Superior temporal gyrus (tissue), 1 donor: ENCODE results near the gene PLPPR5.
A peak's percentile ranks its signal among the peaks of the same experiment; 100 is the strongest.

Experiments used
- DNase-seq: peaks from one replicate; pipeline ENCODE4 v3.0.0-alpha.2; 2016; ENCODE audit errors: extremely low spot score

PLPPR5 gene

DNA sequence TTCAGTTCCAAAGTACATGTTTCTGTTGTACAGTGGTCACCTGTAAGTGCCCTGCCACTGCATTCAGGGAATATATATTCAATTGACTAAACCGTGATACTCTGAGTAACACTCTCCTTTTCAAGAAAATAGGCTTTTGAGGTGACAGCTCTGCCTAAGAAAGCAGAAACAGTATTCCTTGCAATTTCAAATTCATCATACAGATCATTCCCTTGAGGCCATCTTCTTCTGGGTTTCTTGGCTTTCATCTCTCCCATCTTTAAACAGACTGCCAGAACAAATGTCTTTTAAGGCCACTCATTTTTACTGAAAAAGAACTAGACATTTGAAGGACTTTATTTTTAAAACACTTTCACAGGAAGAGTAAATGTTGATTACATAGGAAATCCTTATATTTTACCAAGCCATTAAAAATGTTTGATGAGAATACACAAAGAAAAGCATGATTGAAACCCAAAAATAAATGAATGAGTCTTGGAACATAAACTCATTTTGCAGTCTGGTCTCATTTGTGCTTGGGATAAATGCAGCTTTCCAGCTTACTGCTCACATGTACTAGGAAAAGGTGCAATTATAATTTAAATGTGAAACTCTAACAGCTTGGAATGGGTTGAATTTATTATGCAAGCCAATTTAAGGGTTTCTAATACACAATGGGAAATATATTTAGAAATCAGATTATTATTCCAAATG is 34.7 kb downstream of the PLPPR5 start:
- peak; percentile 35 for DNase-seq

DNA sequence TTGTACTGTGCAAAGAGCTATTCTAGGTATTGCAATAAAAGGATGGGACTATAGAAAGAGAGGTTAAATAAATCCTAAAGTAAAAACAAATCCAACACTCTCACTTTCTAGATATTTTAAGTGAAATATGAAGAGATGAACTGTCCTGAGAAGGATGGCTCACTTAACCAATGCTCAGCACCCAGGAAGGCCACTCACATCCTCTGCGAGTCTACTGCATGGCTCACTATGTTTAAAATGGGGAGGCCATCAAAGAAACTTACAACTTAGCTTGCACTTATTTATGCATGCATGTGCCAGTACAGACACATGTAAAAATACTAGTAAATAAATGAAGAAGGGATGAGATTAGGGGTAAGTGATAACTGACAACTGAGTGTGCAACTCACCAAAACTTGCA is 37.5 kb downstream of the PLPPR5 start:
- DNase-seq, result no peak

DNA sequence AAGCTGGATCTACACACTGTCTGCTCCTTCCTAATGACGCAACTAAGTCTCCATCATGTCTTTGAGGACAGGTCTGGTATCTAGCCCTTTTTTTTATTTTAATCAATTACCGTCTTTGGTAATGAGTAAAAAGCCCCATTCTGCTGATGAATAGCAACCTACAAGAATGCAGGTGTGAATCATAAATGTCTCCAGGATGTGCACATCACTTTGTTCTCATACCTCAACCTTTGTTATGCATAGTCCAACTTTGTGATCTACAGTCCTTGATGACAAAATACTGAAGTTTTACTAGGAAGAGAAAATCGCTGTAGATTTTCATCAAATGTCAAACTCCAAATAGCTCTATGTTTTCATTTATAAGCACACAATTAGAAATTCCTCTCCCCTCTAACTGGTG is 39.3 kb downstream of the PLPPR5 start:
- no peak for DNase-seq

DNA sequence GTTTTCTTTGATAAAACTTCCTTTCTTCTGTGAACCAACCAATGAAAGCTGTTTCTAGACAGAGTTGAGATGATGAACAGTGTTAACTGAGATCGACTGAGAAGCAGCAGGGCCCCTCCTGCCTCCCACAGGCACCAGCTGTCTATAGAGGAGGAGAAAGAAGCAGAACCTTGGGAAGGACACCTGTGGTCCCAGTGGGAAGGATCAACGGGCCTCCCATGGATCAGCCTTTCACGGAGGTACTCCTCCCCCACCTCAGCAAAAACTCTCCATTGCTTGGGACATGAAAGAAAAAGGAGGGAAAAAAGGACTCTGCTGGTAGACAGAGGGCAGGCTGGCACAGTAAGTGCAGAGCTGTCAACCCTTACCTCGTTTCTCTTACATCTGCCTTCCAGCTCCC is 40.5 kb downstream of the PLPPR5 start:
- no peak for DNase-seq

DNA sequence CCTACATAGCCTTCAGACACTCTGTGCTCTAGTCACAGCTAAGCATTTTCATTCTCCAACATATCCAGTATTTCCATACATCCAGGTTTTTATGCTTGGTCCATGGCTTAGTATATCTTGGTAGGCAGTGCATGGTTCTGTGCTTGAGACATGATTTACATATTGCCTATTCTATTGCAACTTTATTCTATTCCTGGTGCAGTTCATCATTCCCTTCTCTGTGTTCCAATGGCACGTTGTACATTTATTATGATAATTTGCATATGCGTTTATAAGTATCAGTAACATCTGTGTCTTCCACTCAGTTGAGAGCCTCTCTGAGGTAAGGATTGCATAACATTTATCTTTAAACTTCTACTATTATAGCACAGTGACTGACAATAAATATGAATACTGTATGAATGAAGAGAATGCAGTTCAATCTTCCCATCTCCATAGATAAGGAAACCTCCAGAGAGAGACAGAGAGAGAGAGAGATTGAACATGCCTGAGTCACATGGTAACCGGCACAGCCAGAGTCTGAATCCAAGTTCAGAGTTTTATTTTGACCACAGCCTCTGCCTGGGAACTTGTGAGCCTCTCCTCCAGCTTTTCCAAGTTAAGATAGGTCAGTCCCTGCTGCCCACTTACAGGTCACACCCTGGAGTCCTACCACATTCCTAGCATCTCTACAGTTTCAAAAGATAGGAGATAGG is 41.5 kb downstream of the PLPPR5 start:
- no peak for DNase-seq

DNA sequence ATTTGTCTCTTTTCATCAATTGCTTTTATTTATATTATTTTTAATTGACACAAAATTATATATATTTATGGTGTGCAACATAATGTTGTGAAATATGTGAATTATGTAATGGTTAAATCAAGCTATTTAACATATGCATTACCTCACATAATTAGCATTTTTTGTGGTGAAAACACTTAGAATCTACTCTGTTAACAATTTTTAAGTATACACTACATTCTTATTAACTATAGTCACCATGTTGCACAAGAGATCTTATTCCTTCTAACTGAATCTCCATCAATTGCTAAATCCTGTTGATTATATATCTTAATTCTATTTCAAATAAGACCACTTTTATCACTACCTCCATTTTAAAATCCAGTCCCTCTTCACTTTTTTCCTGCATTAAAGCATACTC is 42.5 kb downstream of the PLPPR5 start:
- DNase-seq, result no peak

DNA sequence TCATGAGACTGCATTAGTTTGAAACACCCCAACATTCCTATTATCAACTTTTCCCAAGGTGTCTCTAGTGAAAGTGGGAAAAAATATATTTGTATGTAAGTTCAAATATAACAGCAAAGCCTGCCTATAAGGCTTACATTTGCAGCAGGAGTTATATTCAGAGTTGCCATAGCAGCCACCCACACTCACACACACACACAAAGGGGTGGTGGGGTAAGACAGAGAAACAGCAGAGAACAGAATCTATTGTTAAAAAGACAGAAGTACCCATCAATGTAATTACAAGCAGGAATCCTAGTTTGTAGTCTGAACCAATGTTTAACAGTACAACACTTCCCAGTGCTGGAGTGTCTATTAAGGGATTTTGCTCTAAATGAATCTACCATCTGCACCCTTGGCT is 55.0 kb downstream of the PLPPR5 start:
- DNase-seq, result no peak

DNA sequence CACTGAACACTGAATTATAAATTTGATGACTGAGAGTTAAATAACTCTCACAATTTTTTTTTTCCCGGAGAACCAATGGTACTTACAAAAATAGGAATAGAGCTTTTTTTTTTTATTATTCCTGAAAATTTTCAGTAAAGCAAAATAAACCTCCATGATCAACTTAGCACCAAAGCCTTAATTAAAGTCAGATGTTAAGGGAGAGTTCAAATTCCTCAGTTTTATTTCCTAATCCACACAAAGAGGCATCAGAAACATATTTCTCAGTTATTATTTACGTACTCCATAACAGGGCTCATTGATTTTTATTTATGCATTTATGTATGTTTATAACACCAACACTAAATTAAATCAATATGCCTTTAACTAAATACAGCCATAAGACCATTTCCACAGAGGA is 55.5 kb downstream of the PLPPR5 start:
- DNase-seq, result no peak

DNA sequence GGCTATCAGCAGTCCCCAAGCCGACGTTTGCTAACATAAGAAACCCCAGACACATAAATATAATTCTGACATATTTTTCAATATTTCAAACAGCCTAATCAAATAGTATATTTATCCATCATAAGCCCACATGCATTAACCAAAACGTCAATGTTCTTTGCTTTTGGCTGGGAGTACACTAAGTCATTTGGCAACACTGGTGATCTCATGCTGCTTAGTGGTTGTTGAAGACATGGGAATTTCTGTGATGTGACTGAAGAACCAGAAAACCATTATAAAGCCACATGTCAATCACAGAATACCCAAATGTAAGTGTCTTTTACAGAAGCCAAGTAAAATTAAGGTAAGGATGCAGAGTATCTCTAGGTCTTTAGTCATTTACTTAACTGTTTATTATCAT is 57.6 kb downstream of the PLPPR5 start:
- DNase-seq, result no peak

DNA sequence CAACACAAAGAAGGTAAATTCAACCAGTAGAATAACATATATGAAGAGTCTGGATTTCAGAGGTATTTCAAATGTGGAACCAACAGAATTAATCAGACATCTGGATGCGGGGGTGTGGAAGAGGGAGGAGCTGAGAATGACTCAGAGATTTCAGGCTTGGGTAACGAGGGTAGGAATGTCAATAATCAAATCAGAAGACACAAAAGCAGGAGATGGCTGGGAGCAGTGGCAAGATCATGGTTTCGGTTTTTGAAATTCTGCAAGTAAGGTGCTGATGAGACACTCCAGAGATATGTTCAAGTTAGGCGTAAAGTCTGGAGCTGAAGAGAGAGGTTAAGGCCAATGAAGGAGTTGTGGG is 64.0 kb downstream of the PLPPR5 start:
- DNase-seq, result no peak

DNA sequence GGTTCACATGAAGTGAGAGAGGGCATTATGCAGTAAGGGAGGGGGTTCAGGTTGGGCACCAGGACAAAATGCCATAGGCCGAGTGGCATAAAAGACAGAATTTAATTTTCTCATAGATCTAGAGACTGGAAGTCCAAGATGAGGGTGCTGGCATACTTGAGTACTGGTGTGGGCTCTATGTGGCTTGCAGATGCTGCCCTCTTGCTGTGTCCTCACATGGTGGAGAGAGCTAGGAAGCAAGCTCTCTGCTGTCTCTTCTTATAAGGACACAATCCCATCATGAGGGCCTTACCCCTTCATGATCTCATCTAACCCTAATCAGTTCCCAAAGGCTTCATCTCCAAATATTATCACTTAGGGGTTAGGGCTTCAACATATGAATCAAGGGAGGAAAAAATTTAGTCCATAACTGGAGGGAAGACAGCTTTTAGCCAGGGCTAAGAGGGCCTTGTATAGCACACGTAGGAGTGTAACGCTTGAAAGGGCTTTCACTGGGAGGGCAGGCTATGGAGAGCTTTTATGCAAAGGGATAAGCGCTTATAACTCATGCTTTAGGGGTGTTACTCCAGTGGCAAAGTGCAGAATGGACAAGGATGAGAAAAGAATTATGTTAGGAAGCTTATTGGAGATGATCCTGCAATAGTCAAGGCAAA is 64.5 kb downstream of the PLPPR5 start:
- no peak for DNase-seq

DNA sequence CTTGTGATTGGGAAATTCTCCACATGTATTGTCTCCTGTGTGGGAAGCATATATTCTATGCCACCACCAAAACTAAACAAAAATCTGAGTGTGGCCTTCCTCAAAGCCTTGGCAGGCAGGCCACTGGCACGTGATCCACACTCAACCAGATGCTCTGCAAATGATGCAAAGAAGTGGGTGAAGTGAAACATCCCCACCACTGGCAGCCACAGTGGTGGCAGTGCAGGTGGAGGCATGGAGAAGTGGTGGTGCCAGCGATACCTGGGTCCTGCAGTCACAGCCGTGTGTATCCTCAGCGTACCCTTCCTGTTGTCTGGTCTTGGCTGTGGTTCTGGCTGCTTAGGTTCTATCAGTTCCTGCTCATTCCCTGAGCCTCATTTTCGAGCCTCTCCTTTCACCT is 65.2 kb downstream of the PLPPR5 start:
- no peak for DNase-seq

DNA sequence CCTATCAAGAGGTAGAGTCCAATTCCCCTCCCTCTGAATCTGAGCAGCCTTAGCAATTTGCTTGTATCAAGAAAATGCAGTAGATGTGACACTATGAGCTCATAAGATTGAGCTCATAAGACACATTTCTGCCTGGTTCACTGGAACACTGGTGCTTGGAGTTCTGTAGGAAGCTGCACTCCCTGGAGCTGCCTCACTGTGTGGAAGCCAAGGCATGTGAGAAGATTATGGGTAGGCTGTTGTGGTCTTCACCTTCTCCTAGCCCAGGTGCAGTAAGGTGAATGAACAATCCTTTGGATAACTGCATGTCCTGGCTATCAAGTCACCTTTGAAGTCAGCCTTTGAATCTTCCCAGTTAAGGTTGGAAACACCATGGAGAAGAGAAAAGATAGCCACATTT is 67.3 kb downstream of the PLPPR5 start:
- DNase-seq, result no peak

DNA sequence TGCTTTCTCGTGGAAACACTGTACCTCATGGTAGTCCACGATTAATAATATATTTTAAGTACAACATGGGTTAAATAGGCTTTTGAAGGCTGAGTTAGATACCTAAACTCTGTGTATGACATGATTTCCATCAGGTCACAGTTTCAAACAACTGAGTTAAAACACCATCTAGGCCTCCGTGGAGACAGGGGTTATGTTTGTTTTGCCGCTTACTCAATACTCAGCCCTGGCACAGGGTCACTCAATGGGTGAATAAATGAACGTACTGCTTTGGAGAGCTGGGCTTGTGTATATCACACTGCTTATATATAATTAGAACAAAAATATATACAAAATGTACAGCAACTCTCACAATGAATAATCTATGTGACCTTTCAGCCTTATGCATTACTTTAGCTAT is 72.5 kb downstream of the PLPPR5 start:
- no peak for DNase-seq

DNA sequence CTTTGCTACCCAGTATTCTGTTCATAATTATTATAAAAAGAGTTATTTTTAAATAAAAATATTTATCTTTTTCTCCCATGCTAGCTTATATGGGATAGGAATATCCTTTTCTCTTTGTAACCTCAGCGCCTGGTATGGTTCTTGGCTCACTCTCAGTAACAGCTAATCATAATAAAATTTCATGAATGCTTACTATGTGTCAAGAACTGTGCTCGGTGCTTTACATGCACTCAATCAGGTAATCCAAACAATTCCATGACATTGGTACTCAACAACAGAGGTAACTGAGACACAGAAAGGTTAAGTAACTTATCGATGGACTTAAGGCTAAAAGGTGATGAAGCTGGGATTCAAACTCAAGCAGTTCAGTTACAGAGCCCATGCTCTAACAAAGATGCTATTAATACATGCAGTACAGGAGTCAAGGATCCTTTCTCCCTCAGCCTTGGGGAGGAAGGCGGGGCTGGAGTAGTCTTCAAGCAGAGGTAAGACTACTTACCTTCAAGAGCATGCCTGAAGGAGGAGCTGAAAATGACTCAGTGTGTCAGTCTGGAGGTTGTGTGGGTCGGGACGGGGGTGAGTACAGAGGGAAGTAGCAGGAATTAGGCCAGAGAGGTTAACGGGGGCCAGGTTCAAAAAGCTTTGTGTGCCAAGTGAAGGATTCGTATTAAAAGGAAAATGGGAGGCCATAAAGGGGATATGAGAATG is 73.4 kb downstream of the PLPPR5 start:
- DNase-seq, result no peak

DNA sequence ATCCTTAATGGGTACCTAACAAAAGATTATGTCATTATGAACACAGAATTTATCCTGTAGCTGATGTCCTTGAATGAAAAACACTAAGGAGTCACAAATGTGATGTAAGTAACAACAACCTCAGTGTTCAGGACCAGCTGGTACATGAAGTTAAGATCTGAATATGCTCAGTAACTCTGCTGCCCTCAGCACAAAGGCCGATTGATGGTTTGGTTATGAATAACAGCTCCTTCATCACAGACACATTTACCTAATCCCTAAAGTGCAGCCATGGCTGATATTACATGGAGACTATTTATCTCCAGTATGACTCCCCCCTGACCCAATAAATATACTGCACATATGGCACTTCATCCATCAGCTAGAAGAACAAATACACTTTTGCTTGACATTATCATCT is 75.2 kb downstream of the PLPPR5 start:
- DNase-seq, result no peak

DNA sequence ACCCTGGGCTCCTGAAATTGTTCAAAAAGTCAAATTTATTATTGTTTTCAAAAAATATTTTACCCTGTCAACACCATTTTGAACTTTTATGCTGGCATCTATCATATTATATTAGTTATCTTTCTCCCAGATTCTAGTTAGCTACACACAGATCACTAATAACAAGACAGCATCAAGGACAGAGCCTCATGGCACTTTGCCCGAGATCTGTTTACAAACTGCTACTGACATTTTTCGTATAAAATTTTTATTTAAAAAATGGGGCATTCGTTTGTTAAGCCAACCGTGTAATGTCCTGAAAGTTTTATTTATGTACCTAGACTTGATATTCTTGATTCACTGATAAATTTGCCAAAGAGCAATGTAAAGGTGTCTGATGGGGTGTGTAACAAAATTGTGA is 78.1 kb downstream of the PLPPR5 start:
- DNase-seq, result no peak

DNA sequence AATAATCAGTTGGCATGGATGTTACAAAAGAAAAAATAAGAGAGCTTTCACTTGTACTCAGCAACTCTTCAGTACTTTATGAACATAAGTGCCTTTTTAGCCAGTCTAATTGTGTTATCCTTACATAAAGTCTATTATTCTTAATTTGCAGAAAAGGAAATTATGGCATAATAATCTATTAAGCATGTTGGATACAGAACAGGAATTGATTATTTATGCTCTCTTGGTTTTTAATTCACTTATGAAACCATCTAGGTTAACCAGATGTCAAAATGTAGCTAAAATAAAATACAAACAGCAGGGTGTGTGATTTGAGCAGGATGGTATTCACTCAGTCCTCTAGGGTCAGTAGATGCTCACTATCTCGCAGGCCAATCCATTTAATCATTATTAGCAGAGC is 79.7 kb downstream of the PLPPR5 start:
- no peak for DNase-seq

DNA sequence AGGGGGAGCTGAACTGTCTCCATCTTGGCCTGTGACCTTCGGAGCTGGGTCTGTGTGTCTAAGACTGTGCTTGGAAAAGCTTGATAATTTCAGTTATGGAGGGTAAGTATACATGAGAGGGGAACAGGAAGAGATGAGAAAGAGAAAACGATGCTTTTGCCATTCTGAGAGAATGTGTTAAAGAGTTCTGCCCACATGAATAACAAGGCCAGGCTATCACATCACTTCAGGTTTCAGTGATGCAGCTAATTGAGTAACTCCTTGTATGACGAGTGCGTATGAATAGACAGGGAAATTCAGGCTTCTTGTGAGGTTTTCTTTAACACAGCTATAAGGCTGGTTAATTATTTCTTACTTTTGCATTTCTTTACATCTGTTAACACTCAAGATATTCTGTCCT is 81.0 kb downstream of the PLPPR5 start:
- no peak for DNase-seq

DNA sequence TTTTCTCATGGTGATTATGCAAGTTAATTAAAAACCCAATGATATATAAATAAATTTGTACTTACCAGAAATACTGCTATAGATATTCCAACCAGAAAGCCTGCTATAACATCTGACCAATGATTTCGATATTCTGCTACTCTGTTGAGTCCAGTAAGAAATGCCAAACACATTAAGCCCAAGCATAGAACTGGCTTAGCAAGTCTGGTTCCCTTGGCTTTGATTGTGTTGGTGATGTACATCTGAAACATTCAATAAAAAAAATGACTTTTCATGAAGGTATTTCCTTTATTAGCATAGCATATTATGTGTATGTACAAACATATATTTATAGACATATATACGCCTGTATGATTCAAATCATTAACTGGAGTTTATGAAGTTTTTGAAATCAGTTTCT is 82.8 kb downstream of the PLPPR5 start:
- no peak for DNase-seq

DNA sequence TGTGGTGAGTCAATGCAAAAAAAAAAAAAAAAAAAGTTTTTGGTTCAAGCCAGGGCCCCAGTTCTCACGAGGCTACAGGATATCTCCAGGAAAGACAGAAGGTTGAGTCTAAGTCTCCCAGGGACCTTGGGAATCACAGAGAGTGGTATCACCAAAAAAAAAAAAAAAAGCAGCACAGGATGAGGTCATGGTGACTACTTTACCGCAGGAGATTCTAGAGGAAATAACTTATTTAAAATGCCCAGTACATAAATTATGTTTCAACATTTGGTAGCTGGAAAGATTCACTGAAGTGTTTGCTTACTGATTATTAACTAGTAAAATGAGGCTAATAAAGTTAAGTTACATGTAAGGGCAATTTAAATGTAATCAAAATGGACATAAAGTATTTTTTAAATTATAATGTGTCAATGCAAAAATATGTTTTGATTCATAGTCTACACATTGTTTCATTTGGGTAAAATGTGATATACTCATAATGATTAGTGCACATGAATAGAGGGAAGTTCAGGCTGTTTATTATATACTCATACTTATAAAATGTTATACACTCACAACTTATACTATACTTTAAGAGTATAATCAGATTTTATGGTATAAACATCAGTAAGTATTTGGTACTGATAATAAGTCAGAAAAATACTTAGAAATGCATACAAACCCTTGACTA is 84.1 kb downstream of the PLPPR5 start:
- no peak for DNase-seq

DNA sequence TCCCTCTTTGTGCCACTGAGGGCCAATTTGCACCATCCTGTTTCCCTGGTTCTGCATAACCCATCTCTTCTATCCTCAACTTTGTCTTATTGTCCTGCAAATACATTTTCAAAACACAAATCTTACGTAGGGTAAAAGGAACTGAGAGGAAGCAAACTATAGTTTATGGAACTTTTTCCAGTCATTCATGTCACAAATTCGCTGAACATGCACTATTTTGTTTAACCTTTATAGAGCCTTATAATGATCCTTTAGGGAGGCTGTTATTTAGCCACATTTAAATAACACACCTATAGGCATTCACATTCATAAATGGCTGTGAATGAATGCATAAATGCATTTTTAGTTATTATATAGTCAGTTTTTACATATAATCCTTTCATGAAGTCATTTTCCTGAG is 85.0 kb downstream of the PLPPR5 start:
- DNase-seq, result no peak
